Measurements from ENCODE around the gene FIP1L1.

DNA sequence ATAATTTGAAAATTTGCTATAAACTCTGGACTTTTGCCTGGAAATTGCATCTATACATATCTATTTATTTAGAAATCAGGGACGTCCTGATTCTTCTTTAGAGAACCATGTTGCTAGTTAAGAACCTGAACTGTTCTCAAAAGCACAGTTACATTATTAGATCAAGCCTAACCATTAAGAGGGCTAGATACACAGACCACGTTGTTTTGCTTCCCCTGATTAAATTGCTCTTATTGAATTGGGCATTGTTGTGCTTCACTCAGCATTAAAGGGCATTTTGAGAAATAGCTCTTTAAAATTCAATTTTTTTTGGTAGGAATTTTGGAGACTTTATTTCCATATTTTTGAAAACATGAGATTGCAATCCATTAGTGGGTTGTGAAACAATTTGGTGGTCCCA lies 44.4 kb downstream of the FIP1L1 start:
- TF ChIP-seq, protein P1, sequence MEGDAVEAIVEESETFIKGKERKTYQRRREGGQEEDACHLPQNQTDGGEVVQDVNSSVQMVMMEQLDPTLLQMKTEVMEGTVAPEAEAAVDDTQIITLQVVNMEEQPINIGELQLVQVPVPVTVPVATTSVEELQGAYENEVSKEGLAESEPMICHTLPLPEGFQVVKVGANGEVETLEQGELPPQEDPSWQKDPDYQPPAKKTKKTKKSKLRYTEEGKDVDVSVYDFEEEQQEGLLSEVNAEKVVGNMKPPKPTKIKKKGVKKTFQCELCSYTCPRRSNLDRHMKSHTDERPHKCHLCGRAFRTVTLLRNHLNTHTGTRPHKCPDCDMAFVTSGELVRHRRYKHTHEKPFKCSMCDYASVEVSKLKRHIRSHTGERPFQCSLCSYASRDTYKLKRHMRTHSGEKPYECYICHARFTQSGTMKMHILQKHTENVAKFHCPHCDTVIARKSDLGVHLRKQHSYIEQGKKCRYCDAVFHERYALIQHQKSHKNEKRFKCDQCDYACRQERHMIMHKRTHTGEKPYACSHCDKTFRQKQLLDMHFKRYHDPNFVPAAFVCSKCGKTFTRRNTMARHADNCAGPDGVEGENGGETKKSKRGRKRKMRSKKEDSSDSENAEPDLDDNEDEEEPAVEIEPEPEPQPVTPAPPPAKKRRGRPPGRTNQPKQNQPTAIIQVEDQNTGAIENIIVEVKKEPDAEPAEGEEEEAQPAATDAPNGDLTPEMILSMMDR (IDR thresholded peaks at IDR 0.05): no peak
- TF ChIP-seq POLR2A (IDR thresholded peaks at IDR 0.05) (no peak), EP300 (IDR thresholded peaks at IDR 0.05) (no peak)

All from ovary (tissue), 3 donors.